ENCODE results near the gene CAPN15. TPM values are rescaled to one million over a fixed set of nuclear protein-coding genes. Genes with fewer than 3 reads are reported as not detected.
"Not testable (repeated sequence)": the region's sequence is repeated elsewhere in the genome, so short reads cannot be mapped to it uniquely, and the experiment has no call there.

Gene CAPN15
- total and polyA plus RNA-seq, 4 donors, result 15.3 to 33.9 (median 26.0) TPM

- intact Hi-C loops (cut with DNase I), result no loop called here
- H3K9me3 ChIP-seq (ENCODE audit: control insufficient read depth, low read length), result no peaks in the 10 kb centered on the region
- WGBS, 2 donors, result 92 to 94% methylated on average over 34 of the region's 34 CpGs
- ATAC-seq (ENCODE audit: low FRiP score) (no peak), DNase-seq (no peak)
- H3K4me1 ChIP-seq (ENCODE audit: control insufficient read depth in 1 of 2, insufficient read depth in 2 of 2, low read length in 2 of 2), result no peaks in the 10 kb centered on the region
- no peaks in the 10 kb centered on the region for H3K27me3 ChIP-seq (ENCODE audit: control insufficient read depth in 1 of 2, insufficient read depth in 2 of 2, low read length in 1 of 2)
- no peak overlapping the region for H3K4me3 ChIP-seq (ENCODE audit: low read length in 2 of 2)
- no peak overlapping the region for H3K27ac ChIP-seq (ENCODE audit: low read depth in 1 of 2, low read length in 2 of 2)
- H3K36me3 ChIP-seq (ENCODE audit: control insufficient read depth in 1 of 2, insufficient read depth in 2 of 2, low read length in 1 of 2), result no peaks in the 10 kb centered on the region
Measured at GRCh38 chr16:595942-596735, 68.6 kb downstream of the CAPN15 start.

DNA sequence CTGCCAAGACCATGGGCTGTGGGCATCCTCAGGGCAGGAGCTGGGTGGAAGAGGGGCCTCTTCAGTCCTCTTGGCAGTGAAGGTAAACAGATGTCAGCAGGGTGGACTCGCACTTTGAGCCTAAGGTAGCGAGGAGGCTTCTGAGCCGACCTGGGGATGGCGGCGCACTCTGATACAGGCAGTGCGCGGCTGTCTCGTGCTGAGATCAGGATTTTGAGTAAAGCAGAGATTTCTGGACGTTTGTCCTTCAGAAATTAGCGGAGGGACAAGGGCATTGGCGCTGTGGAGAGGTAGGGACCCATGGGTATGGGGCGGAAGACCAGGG, 69.2 kb downstream of the CAPN15 start:
- no peaks in the 10 kb centered on the region for H3K9me3 ChIP-seq (ENCODE audit: control insufficient read depth, low read length)
- H3K4me1 ChIP-seq (ENCODE audit: control insufficient read depth in 1 of 2, insufficient read depth in 2 of 2, low read length in 2 of 2), result no peaks in the 10 kb centered on the region
- WGBS, 2 donors, result 94 to 95% methylated on average over 12 of the region's 12 CpGs
- no peak for DNase-seq
- no peak overlapping the region for H3K4me3 ChIP-seq (ENCODE audit: low read length in 2 of 2)
- no peak overlapping the region for H3K27ac ChIP-seq (ENCODE audit: low read depth in 1 of 2, low read length in 2 of 2)
- no peaks in the 10 kb centered on the region for H3K36me3 ChIP-seq (ENCODE audit: control insufficient read depth in 1 of 2, insufficient read depth in 2 of 2, low read length in 1 of 2)
- no peak for ATAC-seq (ENCODE audit: low FRiP score)
- no peaks in the 10 kb centered on the region for H3K27me3 ChIP-seq (ENCODE audit: control insufficient read depth in 1 of 2, insufficient read depth in 2 of 2, low read length in 1 of 2)
- intact Hi-C loops (cut with DNase I), result no loop called here

DNA sequence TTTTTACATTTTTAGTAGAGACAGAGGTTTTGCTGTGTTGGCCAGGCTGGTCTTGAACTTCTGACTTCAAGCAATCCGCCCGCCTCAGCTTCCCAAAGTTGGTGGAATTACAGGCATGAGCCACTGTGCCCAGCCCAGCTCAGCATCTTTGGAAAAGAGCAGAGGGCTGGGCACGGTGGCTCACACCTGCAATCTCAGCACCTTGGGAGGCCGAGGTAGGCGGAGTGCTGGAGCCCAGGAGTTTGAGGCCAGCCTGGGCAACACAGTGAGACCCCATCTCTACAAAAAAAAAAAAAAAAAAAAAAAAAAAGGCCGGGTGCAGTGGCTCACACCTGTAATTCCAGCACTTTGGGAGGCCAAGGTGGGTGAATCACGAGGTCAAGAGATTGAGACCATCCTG, 70.1 kb downstream of the CAPN15 start:
- H3K36me3 ChIP-seq (ENCODE audit: control insufficient read depth in 1 of 2, insufficient read depth in 2 of 2, low read length in 1 of 2); H3K4me3 ChIP-seq (ENCODE audit: low read length in 2 of 2); H3K9me3 ChIP-seq (ENCODE audit: control insufficient read depth, low read length); intact Hi-C loops (cut with DNase I); ATAC-seq (ENCODE audit: low FRiP score); H3K27me3 ChIP-seq (ENCODE audit: control insufficient read depth in 1 of 2, insufficient read depth in 2 of 2, low read length in 1 of 2); H3K27ac ChIP-seq (ENCODE audit: low read depth in 1 of 2, low read length in 2 of 2); DNase-seq; H3K4me1 ChIP-seq (ENCODE audit: control insufficient read depth in 1 of 2, insufficient read depth in 2 of 2, low read length in 2 of 2): not testable (repeated sequence)
- 95 to 98% methylated on average over 7 of the region's 7 CpGs for WGBS, 2 donors

- Histone ChIP-seq H3K36me3 (ENCODE audit: control insufficient read depth in 1 of 2, insufficient read depth in 2 of 2, low read length in 1 of 2) (no peaks in the 10 kb centered on the region), H3K4me1 (ENCODE audit: control insufficient read depth in 1 of 2, insufficient read depth in 2 of 2, low read length in 2 of 2) (no peaks in the 10 kb centered on the region), H3K27me3 (ENCODE audit: control insufficient read depth in 1 of 2, insufficient read depth in 2 of 2, low read length in 1 of 2) (no peaks in the 10 kb centered on the region), H3K4me3 (ENCODE audit: low read length in 2 of 2) (no peak overlapping the region), H3K9me3 (ENCODE audit: control insufficient read depth, low read length) (no peaks in the 10 kb centered on the region), H3K27ac (ENCODE audit: low read depth in 1 of 2, low read length in 2 of 2) (no peak overlapping the region)
- intact Hi-C loops (cut with DNase I), result no loop called here
- WGBS, 2 donors, result 95 to 98% methylated on average over 42 to 43 of the region's 43 CpGs
- no peak for ATAC-seq (ENCODE audit: low FRiP score)
- no peak for DNase-seq
Measured at GRCh38 chr16:598823-599739, 71.6 kb downstream of the CAPN15 start.

- DNase-seq, result no peak
- Histone ChIP-seq H3K27ac (ENCODE audit: low read depth in 1 of 2, low read length in 2 of 2) (no peak overlapping the region), H3K9me3 (ENCODE audit: control insufficient read depth, low read length) (no peaks in the 10 kb centered on the region), H3K4me3 (ENCODE audit: low read length in 2 of 2) (no peak overlapping the region), H3K36me3 (ENCODE audit: control insufficient read depth in 1 of 2, insufficient read depth in 2 of 2, low read length in 1 of 2) (no peaks in the 10 kb centered on the region), H3K27me3 (ENCODE audit: control insufficient read depth in 1 of 2, insufficient read depth in 2 of 2, low read length in 1 of 2) (no peaks in the 10 kb centered on the region), H3K4me1 (ENCODE audit: control insufficient read depth in 1 of 2, insufficient read depth in 2 of 2, low read length in 2 of 2) (no peaks in the 10 kb centered on the region)
- no peak for ATAC-seq (ENCODE audit: low FRiP score)
- intact Hi-C loops (cut with DNase I), result no loop called here
- WGBS, 2 donors, result 47 to 53% methylated on average over 7 of the region's 7 CpGs
Measured at GRCh38 chr16:600781-601180, 73.3 kb downstream of the CAPN15 start.

GRCh38 chr16:603933-604332, 76.4 kb downstream of the CAPN15 start:
- ATAC-seq (ENCODE audit: low FRiP score) (no peak), DNase-seq (no peak)
- WGBS, 2 donors, result 82 to 86% methylated on average over 5 of the region's 5 CpGs
- Histone ChIP-seq H3K4me1 (ENCODE audit: control insufficient read depth in 1 of 2, insufficient read depth in 2 of 2, low read length in 2 of 2) (no peaks in the 10 kb centered on the region), H3K27me3 (ENCODE audit: control insufficient read depth in 1 of 2, insufficient read depth in 2 of 2, low read length in 1 of 2) (no peaks in the 10 kb centered on the region), H3K36me3 (ENCODE audit: control insufficient read depth in 1 of 2, insufficient read depth in 2 of 2, low read length in 1 of 2) (no peaks in the 10 kb centered on the region), H3K4me3 (ENCODE audit: low read length in 2 of 2) (no peak overlapping the region), H3K27ac (ENCODE audit: low read depth in 1 of 2, low read length in 2 of 2) (no peak overlapping the region), H3K9me3 (ENCODE audit: control insufficient read depth, low read length) (no peaks in the 10 kb centered on the region)
- intact Hi-C loops (cut with DNase I), result no loop called here

Small RNAs within 50 kb of the gene (microRNA-seq; reads per million reads assigned to microRNA genes)
- gene MIR3176 (0 reads per million in 2 donors), gene MIR5587 (0 reads per million in 2 donors)

Other genes starting within 250 kb of the CAPN15 start
- gene ARHGDIG, start 247.1 kb upstream of the CAPN15 start, total RNA-seq, result 1 to 10 TPM in 1 of 2 donors, not detected in 1; 3.1 TPM
- gene ARHGDIG, start 247.1 kb upstream of the CAPN15 start, polyA plus RNA-seq, result under 1 TPM in 1 of 2 donors, not detected in 1; 0.75 TPM
- gene PDIA2, start 244.5 kb upstream of the CAPN15 start, total RNA-seq, result 1 to 10 TPM in 1 of 2 donors, not detected in 1; 1.6 TPM
- gene PDIA2, start 244.5 kb upstream of the CAPN15 start, polyA plus RNA-seq, result 1 to 10 TPM; 5.3 to 6.3 TPM
- gene AXIN1, start 175.0 kb upstream of the CAPN15 start, total RNA-seq, result 10 to 100 TPM; 17.0 to 19.8 TPM
- gene AXIN1, start 175.0 kb upstream of the CAPN15 start, polyA plus RNA-seq, result 10 to 100 TPM in 1 of 2 donors, 1 to 10 TPM in 1; 9.1 to 14.2 TPM
- 10 to 100 TPM; 35.5 to 38.0 TPM for gene MRPL28, start 157.2 kb upstream of the CAPN15 start, total RNA-seq
- 100 to 1,000 TPM in 1 of 2 donors, 10 to 100 TPM in 1; 42.6 to 107 TPM for gene MRPL28, start 157.2 kb upstream of the CAPN15 start, polyA plus RNA-seq
- gene PGAP6, start 145.7 kb upstream of the CAPN15 start, total RNA-seq, result 10 to 100 TPM; 38.9 to 39.0 TPM
- 10 to 100 TPM; 27.4 to 41.4 TPM for gene PGAP6, start 145.7 kb upstream of the CAPN15 start, polyA plus RNA-seq
- 10 to 100 TPM; 65.6 to 81.9 TPM for gene NME4, start 130.5 kb upstream of the CAPN15 start, total RNA-seq
- gene NME4, start 130.5 kb upstream of the CAPN15 start, polyA plus RNA-seq, result 100 to 1,000 TPM in 1 of 2 donors, 10 to 100 TPM in 1; 95.5 to 128 TPM
- 10 to 100 TPM; 10.9 to 15.9 TPM for gene DECR2, start 125.8 kb upstream of the CAPN15 start, total RNA-seq
- gene DECR2, start 125.8 kb upstream of the CAPN15 start, polyA plus RNA-seq, result 10 to 100 TPM; 16.2 to 21.8 TPM
- 10 to 100 TPM; 60.5 to 63.3 TPM for gene RAB11FIP3, start 102.1 kb upstream of the CAPN15 start, total RNA-seq
- gene RAB11FIP3, start 102.1 kb upstream of the CAPN15 start, polyA plus RNA-seq, result 10 to 100 TPM; 22.0 to 68.8 TPM
- gene PRR35, start 32.7 kb downstream of the CAPN15 start, total RNA-seq, result not detected
- gene PRR35, start 32.7 kb downstream of the CAPN15 start, polyA plus RNA-seq, result under 1 TPM in 1 of 2 donors, not detected in 1; 0.05 TPM
- 1 to 10 TPM in 1 of 2 donors, under 1 TPM in 1; 0.52 to 2.2 TPM for gene NHLRC4, start 39.3 kb downstream of the CAPN15 start, total RNA-seq
- 1 to 10 TPM in 1 of 2 donors, under 1 TPM in 1; 0.25 to 2.6 TPM for gene NHLRC4, start 39.3 kb downstream of the CAPN15 start, polyA plus RNA-seq
- gene PIGQ, start 42.3 kb downstream of the CAPN15 start, total RNA-seq, result 10 to 100 TPM; 25.8 to 38.5 TPM
- 10 to 100 TPM; 10.8 to 92.2 TPM for gene PIGQ, start 42.3 kb downstream of the CAPN15 start, polyA plus RNA-seq
- gene RAB40C, start 62.4 kb downstream of the CAPN15 start, total RNA-seq, result 10 to 100 TPM; 17.9 to 19.6 TPM
- gene RAB40C, start 62.4 kb downstream of the CAPN15 start, polyA plus RNA-seq, result 10 to 100 TPM in 1 of 2 donors, 1 to 10 TPM in 1; 9.5 to 40.7 TPM
- 1 to 10 TPM in 1 of 2 donors, under 1 TPM in 1; 0.33 to 1.0 TPM for gene WFIKKN1, start 103.3 kb downstream of the CAPN15 start, total RNA-seq
- gene WFIKKN1, start 103.3 kb downstream of the CAPN15 start, polyA plus RNA-seq, result 1 to 10 TPM in 1 of 2 donors, under 1 TPM in 1; 0.63 to 2.2 TPM
- gene METTL26, start 108.6 kb downstream of the CAPN15 start, total RNA-seq, result 10 to 100 TPM; 45.2 to 64.8 TPM
- gene METTL26, start 108.6 kb downstream of the CAPN15 start, polyA plus RNA-seq, result 100 to 1,000 TPM in 1 of 2 donors, 10 to 100 TPM in 1; 86.0 to 158 TPM
- 10 to 100 TPM; 10.4 to 14.7 TPM for gene MCRIP2, start 114.1 kb downstream of the CAPN15 start, total RNA-seq
- gene MCRIP2, start 114.1 kb downstream of the CAPN15 start, polyA plus RNA-seq, result 10 to 100 TPM; 22.9 to 28.9 TPM
- 10 to 100 TPM; 21.0 to 25.8 TPM for gene WDR90, start 121.7 kb downstream of the CAPN15 start, total RNA-seq
- gene WDR90, start 121.7 kb downstream of the CAPN15 start, polyA plus RNA-seq, result 10 to 100 TPM in 1 of 2 donors, 1 to 10 TPM in 1; 7.5 to 60.9 TPM
- gene RHOT2, start 140.4 kb downstream of the CAPN15 start, total RNA-seq, result 10 to 100 TPM; 79.3 to 93.8 TPM
- 100 to 1,000 TPM in 1 of 2 donors, 10 to 100 TPM in 1; 27.4 to 356 TPM for gene RHOT2, start 140.4 kb downstream of the CAPN15 start, polyA plus RNA-seq
- 1 to 10 TPM in 1 of 2 donors, under 1 TPM in 1; 0.88 to 1.3 TPM for gene RHBDL1, start 148.0 kb downstream of the CAPN15 start, total RNA-seq
- gene RHBDL1, start 148.0 kb downstream of the CAPN15 start, polyA plus RNA-seq, result 1 to 10 TPM in 1 of 2 donors, not detected in 1; 1.5 TPM
- 10 to 100 TPM; 67.4 to 84.3 TPM for gene STUB1, start 152.7 kb downstream of the CAPN15 start, total RNA-seq
- gene STUB1, start 152.7 kb downstream of the CAPN15 start, polyA plus RNA-seq, result 100 to 1,000 TPM; 126 to 169 TPM
- 10 to 100 TPM; 46.1 to 51.7 TPM for gene JMJD8, start 156.6 kb downstream of the CAPN15 start, total RNA-seq
- gene JMJD8, start 156.6 kb downstream of the CAPN15 start, polyA plus RNA-seq, result 100 to 1,000 TPM in 1 of 2 donors, 10 to 100 TPM in 1; 55.2 to 110 TPM
- gene WDR24, start 162.7 kb downstream of the CAPN15 start, total RNA-seq, result 1 to 10 TPM; 6.7 to 8.4 TPM
- gene WDR24, start 162.7 kb downstream of the CAPN15 start, polyA plus RNA-seq, result 10 to 100 TPM in 1 of 2 donors, 1 to 10 TPM in 1; 4.3 to 10.4 TPM
- under 1 TPM; 0.16 to 0.18 TPM for gene FBXL16, start 178.1 kb downstream of the CAPN15 start, total RNA-seq
- not detected for gene FBXL16, start 178.1 kb downstream of the CAPN15 start, polyA plus RNA-seq
- gene METRN, start 187.4 kb downstream of the CAPN15 start, total RNA-seq, result 10 to 100 TPM; 22.7 to 26.6 TPM
- gene METRN, start 187.4 kb downstream of the CAPN15 start, polyA plus RNA-seq, result 10 to 100 TPM; 26.7 to 61.3 TPM
- 10 to 100 TPM; 18.6 to 25.7 TPM for gene ANTKMT, start 193.4 kb downstream of the CAPN15 start, total RNA-seq
- gene ANTKMT, start 193.4 kb downstream of the CAPN15 start, polyA plus RNA-seq, result 10 to 100 TPM; 13.1 to 33.0 TPM
- 1 to 10 TPM in 1 of 2 donors, under 1 TPM in 1; 0.39 to 1.7 TPM for gene CCDC78, start 198.7 kb downstream of the CAPN15 start, total RNA-seq
- gene CCDC78, start 198.7 kb downstream of the CAPN15 start, polyA plus RNA-seq, result under 1 TPM in 1 of 2 donors, not detected in 1; 0.97 TPM
- gene HAGHL, start 199.4 kb downstream of the CAPN15 start, total RNA-seq, result 1 to 10 TPM; 2.4 to 3.8 TPM
- 10 to 100 TPM in 1 of 2 donors, 1 to 10 TPM in 1; 2.8 to 22.5 TPM for gene HAGHL, start 199.4 kb downstream of the CAPN15 start, polyA plus RNA-seq
- gene CIAO3, start 213.3 kb downstream of the CAPN15 start, total RNA-seq, result 10 to 100 TPM; 21.8 to 22.4 TPM
- 10 to 100 TPM; 12.4 to 35.9 TPM for gene CIAO3, start 213.3 kb downstream of the CAPN15 start, polyA plus RNA-seq
- under 1 TPM; 0.33 to 0.52 TPM for gene MSLN, start 233.0 kb downstream of the CAPN15 start, total RNA-seq
- gene MSLN, start 233.0 kb downstream of the CAPN15 start, polyA plus RNA-seq, result 1 to 10 TPM; 1.5 to 2.1 TPM

Measured in aorta (tissue), 5 donors.